Neuron (in vitro differentiated cells): Measurements from ENCODE around the gene NYNRIN.

Experiments
- H2AFZ ChIP-seq: one replicate; pipeline ENCODE4 v1.6.1; 2013; ENCODE audit warnings: low read depth, mild to moderate bottlenecking, inconsistent platforms, low read length, moderate library complexity
- H3K27me3 ChIP-seq: one replicate; pipeline ENCODE4 v1.6.1; 2013; ENCODE audit warnings: low read length; ENCODE audit not compliant: insufficient read depth
- H3K36me3 ChIP-seq: one replicate; pipeline ENCODE4 v1.6.1; 2013; ENCODE audit warnings: low read length; ENCODE audit not compliant: insufficient read depth
- H3K4me1 ChIP-seq: one replicate; pipeline ENCODE4 v1.6.1; 2013; ENCODE audit warnings: low read length; ENCODE audit not compliant: insufficient read depth
- H3K4me3 ChIP-seq: 2 replicates; pipeline ENCODE4 v1.5.1; 2013; ENCODE audit warnings: mild to moderate bottlenecking, low read length, moderate library complexity
- H3K9me3 ChIP-seq: one replicate; pipeline ENCODE4 v1.6.1; 2013; ENCODE audit warnings: low read length

NYNRIN gene

DNA sequence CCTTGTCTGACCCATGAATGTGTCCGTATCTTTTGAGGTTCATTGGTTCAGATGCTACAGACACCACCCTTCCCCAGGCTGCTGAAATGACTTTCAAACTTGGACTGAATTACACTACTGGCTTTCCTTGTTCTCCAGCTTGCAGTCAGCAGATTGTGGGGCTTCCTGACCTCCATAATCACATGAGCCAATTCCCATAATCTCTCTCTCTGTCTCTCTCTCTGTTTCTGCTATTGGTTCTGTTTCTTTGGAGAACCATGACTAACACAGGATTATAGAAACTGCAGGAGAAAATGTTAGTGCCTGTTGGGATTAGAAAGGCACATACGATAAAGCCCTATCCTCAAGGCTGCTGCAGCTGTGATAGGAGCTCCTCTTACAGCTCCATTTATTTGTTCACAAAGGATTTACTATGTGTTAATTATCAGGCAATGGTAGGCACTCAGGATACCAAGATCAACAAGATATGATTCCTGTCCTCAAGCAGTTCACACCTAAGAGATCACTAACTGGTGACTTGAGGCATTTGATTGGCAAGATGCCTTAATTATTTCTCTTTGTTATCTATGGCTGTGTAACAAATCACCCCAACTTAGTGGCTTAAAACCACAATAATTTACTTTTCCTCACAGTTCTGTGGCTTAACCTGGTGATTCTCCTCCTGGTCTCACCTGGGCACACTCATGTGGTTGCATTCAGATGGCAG is 10.2 kb upstream of the NYNRIN start:
- Histone ChIP-seq H3K9me3 (no peaks in the 10 kb centered on the region), H3K4me1 (peaks cover 2% of the 10 kb centered on the region), H3K27me3 (peaks cover 4% of the 10 kb centered on the region), H3K4me3 (no peak overlapping the region), H3K36me3 (no peaks in the 10 kb centered on the region), H2AFZ (no peak overlapping the region)

DNA sequence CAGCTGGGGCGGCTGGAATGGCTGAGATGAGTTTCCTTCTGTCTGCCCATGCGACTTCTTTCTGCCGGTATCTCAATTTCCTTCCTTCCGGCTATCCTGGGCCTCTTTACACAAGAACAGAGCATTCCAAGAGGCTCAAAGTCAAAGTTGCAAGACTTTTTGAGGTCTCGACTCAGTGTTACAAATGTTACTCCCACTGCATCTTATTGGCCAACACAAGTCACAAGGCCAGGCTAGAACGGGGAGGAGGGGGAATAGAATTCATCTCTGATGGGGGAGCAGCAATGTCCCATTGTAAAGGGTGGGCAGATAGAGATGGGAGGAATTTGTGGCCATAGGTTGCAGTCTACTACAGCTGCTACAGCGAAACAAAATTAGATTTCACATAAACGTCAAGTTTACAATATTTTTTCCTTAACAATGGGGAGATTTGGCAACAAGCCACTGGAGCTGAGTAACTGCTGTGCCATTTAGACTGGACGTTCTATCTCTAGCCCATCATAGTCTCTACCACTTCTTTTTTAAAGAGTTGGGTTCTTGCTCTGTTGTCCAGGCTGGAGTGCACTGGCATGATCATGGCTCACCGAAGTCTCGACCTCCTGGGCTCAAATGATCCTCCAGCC is 9.5 kb upstream of the NYNRIN start:
- H3K27me3 ChIP-seq, result peaks cover 4% of the 10 kb centered on the region
- no peaks in the 10 kb centered on the region for H3K36me3 ChIP-seq
- H3K4me3 ChIP-seq, result no peak overlapping the region
- H2AFZ ChIP-seq, result no peak overlapping the region
- no peaks in the 10 kb centered on the region for H3K9me3 ChIP-seq
- H3K4me1 ChIP-seq, result peaks cover 2% of the 10 kb centered on the region

DNA sequence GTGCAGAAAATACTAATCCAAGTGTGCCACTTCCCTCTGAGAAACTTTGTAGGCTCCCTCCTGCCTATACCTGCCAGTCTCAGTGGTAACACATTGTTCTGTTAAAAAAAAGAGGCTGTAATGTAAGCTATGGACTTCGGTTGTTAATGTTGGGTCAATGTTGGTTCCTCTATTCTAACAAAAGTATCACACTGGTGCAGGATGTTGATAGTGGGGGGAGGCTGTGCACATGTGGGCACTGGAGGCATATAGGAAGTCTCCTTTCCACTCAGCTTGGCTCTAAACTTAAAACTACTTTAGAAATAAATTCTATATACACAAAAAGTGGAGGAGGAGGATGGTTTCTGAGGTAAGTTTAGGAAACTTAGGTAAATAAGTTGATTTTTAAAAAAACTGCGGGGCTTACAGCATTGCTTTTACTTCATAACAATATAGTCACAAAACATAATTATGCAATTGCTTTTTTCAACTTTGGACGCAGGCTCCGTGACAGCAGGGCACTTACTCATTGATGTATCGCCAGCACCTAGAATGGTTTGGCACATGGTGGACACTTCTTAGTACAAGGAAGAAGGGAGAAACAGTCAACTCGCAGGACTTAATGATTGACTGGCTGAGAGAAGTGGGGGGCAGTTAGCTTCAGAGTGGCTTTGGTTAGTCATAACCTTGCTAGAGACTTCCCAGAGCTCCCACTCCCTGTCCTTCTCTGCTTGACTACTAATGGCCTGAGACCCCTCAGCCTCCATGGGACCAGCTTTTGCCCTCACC is 7.9 kb upstream of the NYNRIN start:
- Histone ChIP-seq H3K4me1 (peaks cover 2% of the 10 kb centered on the region), H3K27me3 (peaks cover 12% of the 10 kb centered on the region), H3K36me3 (no peaks in the 10 kb centered on the region), H3K9me3 (no peaks in the 10 kb centered on the region), H2AFZ (no peak overlapping the region), H3K4me3 (no peak overlapping the region)

DNA sequence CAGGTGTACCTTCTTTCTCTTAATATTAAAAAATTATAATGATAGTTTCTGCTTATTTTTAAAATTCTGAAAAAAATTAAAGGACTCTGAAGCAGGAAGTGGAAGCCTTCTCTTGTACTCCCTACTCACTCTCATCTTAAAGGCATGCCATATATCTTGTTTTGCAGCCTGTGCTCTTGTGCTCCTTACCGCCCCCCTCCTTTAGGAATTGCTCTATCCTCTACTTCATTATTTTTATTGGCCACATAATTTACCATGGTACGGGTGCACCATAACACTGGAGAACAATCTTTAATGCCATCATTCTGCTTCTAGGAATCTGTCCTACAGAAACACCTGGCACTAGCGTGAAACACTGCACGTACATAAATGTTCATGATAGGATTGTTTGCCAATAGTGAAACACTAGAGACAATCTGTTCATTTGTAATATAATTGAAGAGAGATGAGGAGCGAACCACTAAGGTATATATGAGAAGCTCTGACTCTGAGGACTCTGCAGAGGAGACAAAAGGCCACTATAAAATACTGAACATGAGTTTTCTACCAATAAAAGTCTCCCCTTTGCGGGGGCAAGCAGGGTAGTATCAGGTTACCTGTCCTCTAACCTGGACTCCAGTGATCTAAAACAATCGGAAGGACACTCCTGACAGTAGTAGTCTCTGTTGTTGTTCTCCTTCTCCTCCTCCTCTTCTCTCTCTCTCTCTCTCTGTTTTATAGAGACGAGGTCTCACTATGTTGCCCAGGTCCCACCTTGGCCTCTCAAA is 6.3 kb upstream of the NYNRIN start:
- Histone ChIP-seq H3K27me3 (peaks cover 28% of the 10 kb centered on the region), H3K4me3 (no peak overlapping the region), H2AFZ (no peak overlapping the region)

DNA sequence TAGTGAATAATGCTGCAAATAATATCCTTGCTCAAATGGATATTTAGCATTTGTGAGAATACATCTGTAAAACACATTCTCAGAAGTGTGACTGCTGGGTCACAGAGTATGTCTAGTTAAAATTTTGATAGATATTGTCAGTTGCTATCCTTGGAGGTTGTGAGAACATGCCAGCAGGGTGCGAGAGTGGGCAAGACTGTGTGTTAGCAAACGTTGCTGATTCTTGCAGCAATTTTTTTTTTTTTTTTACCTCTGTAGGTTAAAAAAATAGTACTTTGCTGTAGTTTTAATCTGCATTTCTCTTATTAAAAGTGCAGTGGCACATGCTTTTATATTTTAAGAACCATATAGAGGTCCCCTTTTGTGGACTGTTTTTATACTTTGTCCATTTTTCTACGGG is 4.5 kb upstream of the NYNRIN start:
- peaks cover 32% of the 10 kb centered on the region for H3K27me3 ChIP-seq
- no peaks in the 10 kb centered on the region for H3K9me3 ChIP-seq
- H3K4me1 ChIP-seq, result peaks cover 5% of the 10 kb centered on the region
- H3K36me3 ChIP-seq, result no peaks in the 10 kb centered on the region
- H2AFZ ChIP-seq, result no peak overlapping the region
- no peak overlapping the region for H3K4me3 ChIP-seq

More for the DNA sequence above, 6.3 kb upstream of the NYNRIN start:
- Histone ChIP-seq H3K9me3 (no peaks in the 10 kb centered on the region), H3K36me3 (no peaks in the 10 kb centered on the region), H3K4me1 (peaks cover 2% of the 10 kb centered on the region)

DNA sequence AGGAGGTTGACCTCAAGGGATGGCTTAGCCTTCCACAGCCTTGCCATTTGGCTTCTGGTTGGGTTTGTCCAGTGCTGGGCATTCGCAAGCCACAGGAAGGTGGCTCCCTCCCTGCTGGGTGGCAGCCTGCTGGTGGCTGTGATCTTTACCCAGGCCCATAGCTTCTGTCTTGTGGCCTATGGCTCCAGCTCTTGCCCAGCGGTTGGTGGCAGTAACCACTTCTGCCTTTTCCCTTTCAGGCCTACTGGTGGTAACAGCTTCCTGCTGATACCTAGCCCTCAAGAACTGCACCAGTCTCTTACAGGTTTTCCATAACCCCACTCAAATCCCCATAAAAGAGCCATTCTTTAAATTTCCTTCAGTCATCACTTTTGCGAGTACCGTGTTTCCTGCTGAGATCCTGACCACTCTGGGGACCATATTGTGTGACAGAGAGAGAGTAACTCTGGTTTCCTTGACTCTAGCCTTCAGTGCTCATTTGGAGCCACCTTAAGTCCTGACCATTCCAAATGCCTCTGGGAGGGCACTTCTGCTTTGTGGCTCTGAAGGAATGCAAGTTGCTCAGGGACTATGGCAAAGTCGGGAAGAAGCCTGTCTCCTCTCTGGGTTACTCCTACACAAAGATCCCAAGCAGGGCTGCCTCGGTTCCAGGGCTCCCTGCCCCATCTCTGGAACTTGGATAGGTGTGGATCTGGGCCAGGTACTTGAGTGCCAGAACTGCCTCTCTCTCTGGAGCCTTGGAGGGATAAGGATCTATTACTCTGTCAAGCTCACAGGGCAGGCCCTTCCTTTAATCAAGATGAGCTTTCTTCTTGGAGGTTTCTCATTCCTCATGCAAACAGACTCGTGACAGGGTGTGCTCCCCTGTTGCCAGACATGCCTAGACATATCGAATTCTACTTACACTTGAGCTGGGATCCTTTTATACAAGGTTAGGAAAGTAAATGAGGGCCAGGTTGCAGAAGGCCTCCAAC is 2.9 kb upstream of the NYNRIN start:
- H3K27me3 ChIP-seq, result peaks cover 44% of the 10 kb centered on the region
- no peak overlapping the region for H3K4me3 ChIP-seq
- H3K4me1 ChIP-seq, result peaks cover 9% of the 10 kb centered on the region
- no peaks in the 10 kb centered on the region for H3K9me3 ChIP-seq
- no peak overlapping the region for H2AFZ ChIP-seq
- no peaks in the 10 kb centered on the region for H3K36me3 ChIP-seq

DNA sequence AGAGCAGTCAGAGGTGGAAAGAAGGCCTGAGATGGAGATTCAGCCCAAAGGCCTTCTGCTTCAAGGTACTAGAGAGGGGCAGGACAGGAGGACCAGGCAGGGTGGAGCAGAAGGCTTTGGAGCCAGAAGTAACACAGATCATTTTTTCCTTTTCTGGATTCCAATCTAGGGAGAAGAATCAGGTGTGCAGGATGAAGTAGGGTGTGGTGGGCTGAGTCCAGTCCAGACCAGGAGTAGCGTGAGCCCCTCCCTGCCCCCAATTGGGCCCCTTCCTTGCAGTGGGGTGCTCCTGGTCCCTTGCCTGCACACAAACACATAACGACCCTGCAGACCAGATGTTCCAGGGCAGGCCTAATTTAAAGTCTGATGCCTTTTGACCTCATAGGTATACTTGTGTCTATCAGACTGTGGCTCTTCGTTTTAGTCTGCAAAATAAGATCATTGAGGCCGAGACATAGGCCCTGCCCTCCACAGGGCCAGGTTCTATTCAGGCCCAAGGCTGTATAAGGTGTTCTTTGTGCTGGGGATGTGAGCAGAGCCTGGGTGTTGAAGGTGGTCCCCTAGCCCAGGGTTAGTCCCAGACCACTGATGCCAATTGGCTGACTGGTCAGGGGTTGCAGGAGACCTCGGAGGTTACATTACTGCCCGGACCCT is 1.0 kb upstream of the NYNRIN start:
- no peak overlapping the region for H3K4me3 ChIP-seq
- no peaks in the 10 kb centered on the region for H3K36me3 ChIP-seq
- peaks cover 9% of the 10 kb centered on the region for H3K4me1 ChIP-seq
- H2AFZ ChIP-seq, result no peak overlapping the region
- peaks cover 56% of the 10 kb centered on the region for H3K27me3 ChIP-seq
- H3K9me3 ChIP-seq, result no peaks in the 10 kb centered on the region

DNA sequence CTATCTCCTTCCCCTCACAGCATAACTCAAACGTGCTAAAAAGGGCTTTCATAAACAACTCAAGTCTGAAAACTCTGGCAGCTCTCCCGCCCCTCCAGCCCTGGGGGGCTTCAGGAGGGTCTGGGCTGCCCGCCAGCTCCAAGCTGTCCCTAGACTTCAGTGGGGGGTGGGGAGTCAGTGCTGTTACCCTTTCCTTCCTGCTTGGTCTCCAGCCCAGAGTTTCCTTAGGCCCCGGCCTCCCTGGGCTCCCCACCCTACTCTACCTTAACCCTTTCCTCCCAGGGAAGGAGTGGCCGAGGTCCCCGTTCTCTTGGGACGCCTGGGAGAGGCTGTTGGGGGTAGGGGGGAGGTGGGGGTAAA is 530 bp upstream of the NYNRIN start:
- peaks cover 9% of the 10 kb centered on the region for H3K4me1 ChIP-seq
- H3K4me3 ChIP-seq, result no peak overlapping the region
- no peak overlapping the region for H2AFZ ChIP-seq
- H3K36me3 ChIP-seq, result no peaks in the 10 kb centered on the region
- H3K9me3 ChIP-seq, result no peaks in the 10 kb centered on the region
- peaks cover 59% of the 10 kb centered on the region for H3K27me3 ChIP-seq

DNA sequence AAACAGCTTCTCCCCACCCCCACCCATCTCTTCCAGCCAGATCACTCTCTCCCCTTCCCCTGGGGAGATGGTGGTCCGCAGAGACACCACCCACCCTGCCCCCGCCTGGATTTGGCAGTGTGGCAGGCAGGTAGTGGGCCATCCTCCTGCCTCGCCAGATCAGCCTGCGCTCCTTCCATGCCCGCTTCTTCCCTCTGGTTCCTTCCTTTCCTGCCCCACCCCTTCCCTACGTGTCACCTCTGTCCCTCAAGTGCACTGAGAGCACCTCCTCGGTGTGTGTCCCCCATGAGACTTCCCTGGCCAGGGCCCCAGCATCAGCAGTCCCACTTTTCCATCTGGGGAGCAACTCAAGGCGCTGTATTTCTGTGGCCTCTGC is 632 bp downstream of the NYNRIN start:
- peak overlapping the region; percentile 90 for H2AFZ ChIP-seq
- H3K9me3 ChIP-seq, result no peaks in the 10 kb centered on the region
- no peaks in the 10 kb centered on the region for H3K36me3 ChIP-seq
- H3K4me1 ChIP-seq, result peaks cover 9% of the 10 kb centered on the region
- H3K4me3 ChIP-seq, result peak overlapping the region; percentile 48
- peaks cover 59% of the 10 kb centered on the region for H3K27me3 ChIP-seq

DNA sequence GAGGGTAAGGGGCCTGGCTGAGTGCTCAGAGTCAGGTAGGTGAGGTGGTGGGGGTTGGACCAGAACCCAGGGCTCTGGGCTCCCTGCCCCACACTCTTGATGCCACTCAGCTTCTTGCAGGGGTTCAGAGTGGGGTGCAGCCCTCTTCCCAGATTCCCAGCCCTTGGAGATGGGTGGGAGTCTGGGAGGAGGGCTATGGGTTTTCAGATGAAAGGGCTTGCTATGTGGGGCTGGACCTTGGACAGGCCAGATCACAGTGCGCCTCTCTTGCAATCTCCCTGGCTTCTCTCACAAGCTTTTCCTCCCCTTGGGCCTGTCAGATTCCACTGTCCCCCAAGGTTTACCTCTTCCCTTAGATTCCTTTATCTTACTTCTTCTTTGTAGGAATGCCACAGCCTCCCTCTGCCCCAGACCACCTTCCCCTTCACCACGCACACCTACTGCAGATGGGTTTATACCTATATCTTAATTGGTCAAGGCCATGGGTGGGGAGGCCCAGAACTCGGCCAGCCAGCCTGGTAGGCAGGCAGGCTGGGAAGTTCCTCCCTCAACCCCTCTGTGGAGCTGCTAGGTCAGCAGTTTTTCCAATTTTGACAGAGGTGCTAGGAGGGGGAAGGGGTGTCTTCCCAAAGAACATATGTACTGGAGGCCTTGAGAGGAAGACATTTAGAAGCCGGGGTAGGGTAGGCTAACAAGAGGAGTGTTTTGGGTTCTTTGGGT is 1.4 kb downstream of the NYNRIN start:
- Histone ChIP-seq H3K36me3 (no peaks in the 10 kb centered on the region), H3K27me3 (peaks cover 58% of the 10 kb centered on the region), H3K9me3 (no peaks in the 10 kb centered on the region), H3K4me3 (no peak overlapping the region), H2AFZ (no peak overlapping the region), H3K4me1 (peaks cover 9% of the 10 kb centered on the region)

DNA sequence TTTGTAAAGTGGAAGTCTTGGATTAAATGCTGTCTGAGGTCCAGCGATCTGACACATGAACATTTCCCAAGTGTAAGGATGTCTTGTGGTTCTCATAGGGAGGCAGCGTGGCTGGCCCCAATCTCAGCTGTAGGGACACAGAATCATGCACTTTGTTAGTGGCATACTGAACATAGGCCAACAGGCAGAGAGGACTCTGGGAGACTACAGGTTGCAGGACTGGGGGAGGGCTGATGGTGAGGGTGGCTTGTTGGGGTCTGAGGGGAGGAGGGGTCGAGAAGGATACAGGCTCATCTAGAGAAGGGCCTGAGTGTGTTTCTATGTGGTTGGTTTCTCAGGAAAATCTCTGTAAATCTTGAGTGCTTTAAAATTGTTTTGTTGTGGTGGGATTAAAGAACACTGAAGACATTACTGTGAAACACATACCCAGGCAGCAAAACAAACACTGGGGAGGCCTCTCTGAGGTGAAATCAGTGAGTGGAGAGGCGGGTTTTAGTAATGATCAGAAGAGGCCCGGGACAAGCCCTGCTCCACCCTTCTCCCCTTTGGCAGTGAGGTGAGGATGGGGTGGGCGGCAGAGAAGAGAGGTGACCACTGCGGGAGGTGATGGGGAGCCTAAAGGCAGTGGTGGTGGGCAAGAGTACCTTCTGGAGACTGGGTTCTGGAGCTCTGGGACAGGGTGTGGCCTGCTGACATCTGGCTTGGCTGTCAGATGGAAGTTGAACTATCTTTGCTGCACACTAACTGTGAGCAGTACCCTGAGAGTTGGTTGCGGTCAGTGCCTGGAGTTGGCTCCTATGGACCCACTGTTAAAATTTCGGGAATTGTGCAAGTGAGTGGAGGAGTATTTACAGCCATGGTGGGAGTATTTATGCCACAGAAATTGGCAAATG is 3.3 kb downstream of the NYNRIN start:
- peaks cover 39% of the 10 kb centered on the region for H3K27me3 ChIP-seq
- H2AFZ ChIP-seq, result no peak overlapping the region
- peaks cover 9% of the 10 kb centered on the region for H3K4me1 ChIP-seq
- H3K36me3 ChIP-seq, result no peaks in the 10 kb centered on the region
- no peaks in the 10 kb centered on the region for H3K9me3 ChIP-seq
- H3K4me3 ChIP-seq, result no peak overlapping the region
